Peyer's patch (tissue), 4 donors: ENCODE measurements around the gene TECTB. TPM values are rescaled to one million over a fixed set of nuclear protein-coding genes. Genes with fewer than 3 reads are reported as not detected.

ENCODE experiments used
- DNase-seq, 3 donors: peaks; one replicate each; pipeline ENCODE4 v3.0.0-alpha.2; 2017 to 2019
- H3K27ac ChIP-seq, 4 donors: fragments of 200-600 bp; sonication (generic); one replicate each; pipeline ENCODE4 v1.5.1; 2016 to 2019
- H3K27me3 ChIP-seq, 2 donors: fragments of 200-600 bp; sonication (generic); one replicate each; pipeline ENCODE4 v1.5.1; 2019
- H3K36me3 ChIP-seq, 3 donors: fragments of 200-600 bp; sonication (generic); one replicate each; pipeline ENCODE4 v1.5.1; 2016 to 2019
- H3K4me1 ChIP-seq, 4 donors: fragments of 200-600 bp; sonication (generic); one replicate each; pipeline ENCODE4 v1.5.1; 2016 to 2019
- H3K4me3 ChIP-seq, 4 donors: fragments of 200-600 bp; sonication (generic); 1 replicate in 3 of 4; 2 replicates in 1 of 4; pipeline ENCODE4 v1.5.1; 2016 to 2019; ENCODE audit warnings: mild to moderate bottlenecking in 1 of 4
- H3K9me3 ChIP-seq, 4 donors: fragments of 200-600 bp; sonication (generic); one replicate each; pipeline ENCODE4 v1.5.1; 2016 to 2019; ENCODE audit warnings: mild to moderate bottlenecking in 1 of 4
- CTCF ChIP-seq, 6 experiments: fragments of 450-650 bp in 4 of 6; fragments of 200-600 bp in 2 of 6; sonication (generic) in 1 of 6; IDR thresholded peaks; one replicate each; pipeline ENCODE4 v1.5.1; 2017 to 2019; ENCODE audit warnings: antibody characterized with exemption in 6 of 6, mild to moderate bottlenecking in 3 of 6, moderate library complexity in 1 of 6
- POLR2A ChIP-seq, 2 donors: fragments of 450-650 bp; IDR thresholded peaks; one replicate each; pipeline ENCODE4 v1.5.1; 2017; ENCODE audit warnings: antibody characterized with exemption in 2 of 2, mild to moderate bottlenecking in 2 of 2, moderate library complexity in 2 of 2
- total RNA-seq, 4 donors: library from RNA; depleted of rRNA; stranded (reverse); fragments of >200 nt; gene quantifications; one replicate each; pipeline ENCODE4 v1.1.0, GENCODE V29; 2016

Gene TECTB
- total RNA-seq, 4 donors from 2014 or later, result not detected

DNA sequence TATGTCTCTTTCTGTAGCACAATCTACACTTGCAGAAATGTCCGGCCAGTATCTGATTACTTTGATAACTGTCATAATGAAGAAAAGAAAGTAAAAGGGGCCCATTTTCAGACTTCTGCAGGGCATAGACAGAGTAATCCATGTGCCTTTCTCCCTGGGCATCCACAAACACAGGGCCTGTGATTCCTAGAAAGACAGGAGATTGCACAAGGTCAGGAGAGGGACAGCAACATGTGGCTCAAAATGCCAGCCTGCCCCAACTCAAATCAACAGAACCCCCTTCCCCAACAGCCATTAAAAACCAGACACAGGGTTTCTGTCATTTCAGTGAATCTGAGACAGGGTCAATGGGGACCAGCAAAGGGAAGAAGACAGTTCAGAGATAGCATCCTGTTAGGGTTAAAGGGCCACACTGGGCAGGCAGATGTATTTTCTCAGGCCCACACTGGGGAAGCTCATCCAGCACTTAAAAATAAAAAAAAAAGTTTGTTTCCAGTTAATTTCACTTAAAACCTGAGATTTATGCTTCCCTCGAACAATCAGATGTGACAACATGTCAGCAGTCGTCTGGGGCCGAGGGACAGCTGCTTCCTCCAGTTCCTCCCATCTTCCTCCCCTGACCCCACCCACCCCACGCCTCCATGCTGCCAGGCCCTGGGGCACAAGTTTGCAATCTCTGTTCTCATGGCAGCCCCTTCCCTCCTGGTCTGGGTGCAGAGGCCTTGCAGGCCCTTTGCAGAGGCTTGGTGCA, 60.0 kb downstream of the TECTB start:
- Histone ChIP-seq H3K27ac (no peak overlapping the region), H3K27me3 (no peaks in the 10 kb centered on the region), H3K4me3 (no peak overlapping the region), H3K9me3 (no peaks in the 10 kb centered on the region), H3K36me3 (no peaks in the 10 kb centered on the region), H3K4me1 (peaks cover 0 to 2% (median 0%) of the 10 kb centered on the region in 4 donors)
- no peak for DNase-seq
- TF ChIP-seq CTCF (IDR thresholded peaks at IDR 0.05), result no peak
- no peak for TF ChIP-seq POLR2A (IDR thresholded peaks at IDR 0.05)

GRCh38 chr10:112344261-112344660, 61.1 kb downstream of the TECTB start:
- no peak overlapping the region for H3K4me3 ChIP-seq
- no peaks in the 10 kb centered on the region for H3K27me3 ChIP-seq
- TF ChIP-seq CTCF (IDR thresholded peaks at IDR 0.05), result peak in 1 of 6 experiments; percentile 43
- no peak for TF ChIP-seq POLR2A (IDR thresholded peaks at IDR 0.05)
- no peaks in the 10 kb centered on the region for H3K36me3 ChIP-seq
- H3K4me1 ChIP-seq, result no peaks in the 10 kb centered on the region
- H3K9me3 ChIP-seq, result no peaks in the 10 kb centered on the region
- no peak overlapping the region for H3K27ac ChIP-seq
- no peak for DNase-seq

DNA sequence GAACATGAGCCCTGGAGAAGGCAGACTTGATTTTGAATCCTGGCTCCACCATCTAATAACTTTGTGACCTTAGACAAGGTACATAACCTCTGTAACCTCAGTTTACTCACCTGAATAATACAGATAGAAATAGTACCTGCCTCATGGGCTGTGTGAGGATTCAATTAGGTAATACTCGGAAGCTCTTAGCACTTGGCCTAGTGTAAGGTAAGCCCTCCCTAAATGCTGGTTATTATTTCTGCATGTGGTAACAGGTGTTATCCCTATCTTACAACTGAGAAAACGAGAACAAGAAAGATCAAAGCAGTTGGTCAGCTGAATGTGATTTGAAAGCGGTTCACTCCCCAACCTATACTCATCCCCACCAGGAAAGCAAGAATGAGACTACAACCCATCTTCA, 62.0 kb downstream of the TECTB start:
- TF ChIP-seq POLR2A (IDR thresholded peaks at IDR 0.05), result no peak
- TF ChIP-seq CTCF (IDR thresholded peaks at IDR 0.05), result no peak
- no peaks in the 10 kb centered on the region for H3K27me3 ChIP-seq
- H3K4me3 ChIP-seq, result no peak overlapping the region
- no peaks in the 10 kb centered on the region for H3K36me3 ChIP-seq
- no peak overlapping the region for H3K27ac ChIP-seq
- H3K4me1 ChIP-seq, result no peaks in the 10 kb centered on the region
- no peak for DNase-seq
- H3K9me3 ChIP-seq, result no peaks in the 10 kb centered on the region

DNA sequence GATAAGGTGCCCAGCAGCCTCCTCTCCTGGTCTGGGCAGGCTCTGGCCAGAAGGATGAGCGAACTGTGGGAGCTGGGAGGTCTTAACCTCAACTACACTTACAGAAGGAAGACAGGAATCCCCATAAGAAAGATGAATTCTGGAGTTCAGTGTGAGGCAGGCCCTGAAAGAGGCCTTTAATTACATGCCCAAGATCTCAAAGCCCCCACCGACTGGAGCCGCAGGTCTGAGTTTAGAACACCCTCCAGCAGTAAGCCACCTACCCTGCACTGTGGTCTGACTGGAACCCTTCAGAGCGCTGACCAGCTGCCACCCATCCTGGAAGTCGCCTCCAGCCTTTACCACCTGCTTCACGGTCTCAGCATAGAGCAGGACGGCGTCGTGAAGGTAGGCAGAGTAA, 62.5 kb downstream of the TECTB start:
- no peaks in the 10 kb centered on the region for H3K4me1 ChIP-seq
- no peaks in the 10 kb centered on the region for H3K36me3 ChIP-seq
- TF ChIP-seq POLR2A (IDR thresholded peaks at IDR 0.05), result no peak
- TF ChIP-seq CTCF (IDR thresholded peaks at IDR 0.05), result no peak
- no peak overlapping the region for H3K27ac ChIP-seq
- H3K27me3 ChIP-seq, result no peaks in the 10 kb centered on the region
- H3K4me3 ChIP-seq, result no peak overlapping the region
- DNase-seq, result no peak
- H3K9me3 ChIP-seq, result no peaks in the 10 kb centered on the region

- TF ChIP-seq POLR2A (IDR thresholded peaks at IDR 0.05), result no peak
- no peak for TF ChIP-seq CTCF (IDR thresholded peaks at IDR 0.05)
- Histone ChIP-seq H3K27ac (no peak overlapping the region), H3K9me3 (no peaks in the 10 kb centered on the region), H3K36me3 (no peaks in the 10 kb centered on the region), H3K27me3 (no peaks in the 10 kb centered on the region), H3K4me1 (no peaks in the 10 kb centered on the region), H3K4me3 (no peak overlapping the region)
- no peak for DNase-seq
These were observed 63.6 kb downstream of the TECTB start for GRCh38 chr10:112346774-112347173.
